HEK293 (cell line): ENCODE data around the gene LAD1.
A peak's percentile ranks its signal among the peaks of the same experiment; 100 is the strongest.

Experiments used
- CTCF ChIA-PET: fragments of 350-600 bp; formaldehyde crosslinking; extraction: SDS; loops from one replicate; lab custom pipeline; 2021; ENCODE audit warnings: antibody characterized with exemption; lab: Yijun Ruan, JAX
- POLR2A ChIA-PET: fragments of 300-600 bp; formaldehyde crosslinking; extraction: SDS; loops from one replicate; lab custom pipeline; 2020; ENCODE audit warnings: antibody characterized with exemption, inconsistent platforms; lab: Yijun Ruan, JAX
- H3K27ac ChIP-seq: fragments of 200-500 bp; sonication (Bioruptor generic); 2 replicates; pipeline ENCODE4 v1.5.1; 2014; ENCODE audit warnings: low read depth, low read length, control low read depth, inconsistent platforms; ENCODE audit errors: extremely low read depth
- H3K36me3 ChIP-seq, 2 experiments: fragments of 200-500 bp in 1 of 2; sonication (Bioruptor generic) in 1 of 2; 1 replicate in 1 of 2; 2 replicates in 1 of 2; pipeline ENCODE4 v1.5.1; 2014 to 2017; ENCODE audit warnings: inconsistent platforms in 2 of 2, low read length in 2 of 2; ENCODE audit not compliant: control insufficient read depth in 2 of 2, insufficient read depth in 1 of 2
- H3K4me1 ChIP-seq: fragments of 200-500 bp; sonication (Bioruptor generic); 2 replicates; pipeline ENCODE4 v1.5.1; 2014; ENCODE audit warnings: mild to moderate bottlenecking, low read length, inconsistent platforms; ENCODE audit not compliant: control insufficient read depth, insufficient read depth
- H3K4me3 ChIP-seq: 2 replicates; pipeline ENCODE4 v1.5.1; 2011; ENCODE audit warnings: low read depth, mild to moderate bottlenecking, control low read depth, low read length, moderate library complexity
- H3K9me3 ChIP-seq: fragments of 200-500 bp; sonication (Bioruptor generic); 2 replicates; pipeline ENCODE4 v1.5.1; 2014; ENCODE audit warnings: low read depth, low read length, inconsistent platforms; ENCODE audit not compliant: control insufficient read depth, insufficient read depth
- EGR2 ChIP-seq: fragments of 450-650 bp; formaldehyde crosslinking; IDR thresholded peaks from 2 replicates; pipeline ENCODE4 v1.5.1; 2016; ENCODE audit warnings: low read depth, missing biosample characterization, missing genetic modification characterization
- KLF1 ChIP-seq: fragments of 450-650 bp; formaldehyde crosslinking; IDR thresholded peaks from 2 replicates; pipeline ENCODE4 v1.5.1; 2016; ENCODE audit warnings: missing biosample characterization, missing genetic modification characterization
- KLF17 ChIP-seq: fragments of 450-650 bp; formaldehyde crosslinking; IDR thresholded peaks from 2 replicates; pipeline ENCODE4 v1.5.1; 2016; ENCODE audit warnings: missing biosample characterization, missing genetic modification characterization
- ZBTB20 ChIP-seq: fragments of 450-650 bp; formaldehyde crosslinking; IDR thresholded peaks from 2 replicates; pipeline ENCODE4 v1.5.1; 2016; ENCODE audit warnings: missing biosample characterization, missing genetic modification characterization
- ZBTB6 ChIP-seq: fragments of 450-650 bp; formaldehyde crosslinking; IDR thresholded peaks from 2 replicates; pipeline ENCODE4 v1.5.1; 2017; ENCODE audit warnings: missing biosample characterization, missing genetic modification characterization
- ZNF223 ChIP-seq: fragments of 450-650 bp; formaldehyde crosslinking; IDR thresholded peaks from 2 replicates; pipeline ENCODE4 v1.5.1; 2016; ENCODE audit warnings: missing biosample characterization, missing genetic modification characterization
- ZNF354C ChIP-seq: fragments of 450-650 bp; formaldehyde crosslinking; IDR thresholded peaks from 2 replicates; pipeline ENCODE4 v1.5.1; 2016; ENCODE audit warnings: missing biosample characterization, missing genetic modification characterization, low read depth, borderline replicate concordance
- ZNF394 ChIP-seq: fragments of 450-650 bp; formaldehyde crosslinking; IDR thresholded peaks from 2 replicates; pipeline ENCODE4 v1.5.1; 2016; ENCODE audit warnings: missing biosample characterization, missing genetic modification characterization, mild to moderate bottlenecking, moderate library complexity, borderline replicate concordance
- ZNF48 ChIP-seq: fragments of 450-650 bp; formaldehyde crosslinking; IDR thresholded peaks from 2 replicates; pipeline ENCODE4 v1.5.1; 2016; ENCODE audit warnings: missing biosample characterization, missing genetic modification characterization
- ZNF548 ChIP-seq: fragments of 450-650 bp; formaldehyde crosslinking; IDR thresholded peaks from 2 replicates; pipeline ENCODE4 v1.5.1; 2016; ENCODE audit warnings: missing biosample characterization, missing genetic modification characterization
- ZNF768 ChIP-seq: fragments of 450-650 bp; formaldehyde crosslinking; IDR thresholded peaks from 2 replicates; pipeline ENCODE4 v1.5.1; 2018; ENCODE audit warnings: missing biosample characterization, mild to moderate bottlenecking, missing genetic modification characterization
- ZSCAN23 ChIP-seq: fragments of 450-650 bp; formaldehyde crosslinking; IDR thresholded peaks from 2 replicates; pipeline ENCODE4 v1.5.1; 2016; ENCODE audit warnings: missing biosample characterization, missing genetic modification characterization
- TF ChIP-seq, protein P1 (sequence below): fragments of 450-650 bp; formaldehyde crosslinking; IDR thresholded peaks from 2 replicates; pipeline ENCODE4 v1.5.1; 2016; ENCODE audit warnings: missing biosample characterization, missing genetic modification characterization

Gene LAD1

GRCh38 chr1:201397675-201398074 lies 1.4 kb downstream of the LAD1 start:
- no peaks in the 10 kb centered on the region for H3K9me3 ChIP-seq
- CTCF ChIA-PET = interaction anchor here (1.6 to 1.8 kb wide), 2 partner anchors 11 to 13 kb away, joined by 7 to 8 read pairs; no protein-coding TSS in a partner anchor
- H3K27ac ChIP-seq = no peak overlapping the region
- no peaks in the 10 kb centered on the region for H3K36me3 ChIP-seq
- no peaks in the 10 kb centered on the region for H3K4me1 ChIP-seq
- no peak overlapping the region for H3K4me3 ChIP-seq
- POLR2A ChIA-PET = no interaction called here
- peak; percentile 20; the same call in 1 of the 2 replicates for TF ChIP-seq EGR2 (tag by site-specific recombination)
- no peak for TF ChIP-seq ZNF548 (tag by site-specific recombination)

GRCh38 chr1:201396861-201397464 lies 2.2 kb downstream of the LAD1 start:
- Histone ChIP-seq H3K27ac (no peak overlapping the region), H3K36me3 (no peaks in the 10 kb centered on the region), H3K9me3 (no peaks in the 10 kb centered on the region), H3K4me1 (no peaks in the 10 kb centered on the region), H3K4me3 (no peak overlapping the region)
- TF ChIP-seq KLF1 (peak; percentile 48; the same call in 1 of the 2 replicates), KLF17 (tag by site-specific recombination) (peak; percentile 92)
- TF ChIP-seq, protein P1, sequence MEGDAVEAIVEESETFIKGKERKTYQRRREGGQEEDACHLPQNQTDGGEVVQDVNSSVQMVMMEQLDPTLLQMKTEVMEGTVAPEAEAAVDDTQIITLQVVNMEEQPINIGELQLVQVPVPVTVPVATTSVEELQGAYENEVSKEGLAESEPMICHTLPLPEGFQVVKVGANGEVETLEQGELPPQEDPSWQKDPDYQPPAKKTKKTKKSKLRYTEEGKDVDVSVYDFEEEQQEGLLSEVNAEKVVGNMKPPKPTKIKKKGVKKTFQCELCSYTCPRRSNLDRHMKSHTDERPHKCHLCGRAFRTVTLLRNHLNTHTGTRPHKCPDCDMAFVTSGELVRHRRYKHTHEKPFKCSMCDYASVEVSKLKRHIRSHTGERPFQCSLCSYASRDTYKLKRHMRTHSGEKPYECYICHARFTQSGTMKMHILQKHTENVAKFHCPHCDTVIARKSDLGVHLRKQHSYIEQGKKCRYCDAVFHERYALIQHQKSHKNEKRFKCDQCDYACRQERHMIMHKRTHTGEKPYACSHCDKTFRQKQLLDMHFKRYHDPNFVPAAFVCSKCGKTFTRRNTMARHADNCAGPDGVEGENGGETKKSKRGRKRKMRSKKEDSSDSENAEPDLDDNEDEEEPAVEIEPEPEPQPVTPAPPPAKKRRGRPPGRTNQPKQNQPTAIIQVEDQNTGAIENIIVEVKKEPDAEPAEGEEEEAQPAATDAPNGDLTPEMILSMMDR = no peak
- CTCF ChIA-PET = interaction anchor here (1.2 to 2.4 kb wide), 4 partner anchors 12 to 36 kb away, joined by 5 to 13 read pairs (median 8); no protein-coding TSS in a partner anchor
- POLR2A ChIA-PET = no interaction called here

- no peaks in the 10 kb centered on the region for H3K9me3 ChIP-seq
- no peak overlapping the region for H3K27ac ChIP-seq
- no peaks in the 10 kb centered on the region for H3K4me1 ChIP-seq
- no peaks in the 10 kb centered on the region for H3K36me3 ChIP-seq
- CTCF ChIA-PET = interaction anchor here (1.2 to 2.8 kb wide), 3 partner anchors 11 to 35 kb away, joined by 5 to 29 read pairs (median 13); no protein-coding TSS in a partner anchor
- POLR2A ChIA-PET = no interaction called here
- TF ChIP-seq ZNF354C (tag by site-specific recombination) = no peak
- TF ChIP-seq ZNF48 (tag by site-specific recombination) = no peak
- TF ChIP-seq ZSCAN23 (tag by site-specific recombination) = no peak
- no peak for TF ChIP-seq ZNF768 (tag by site-specific recombination)
- no peak for TF ChIP-seq ZNF394
- H3K4me3 ChIP-seq = no peak overlapping the region
Measured at GRCh38 chr1:201395936-201396335, 3.2 kb downstream of the LAD1 start.

DNA sequence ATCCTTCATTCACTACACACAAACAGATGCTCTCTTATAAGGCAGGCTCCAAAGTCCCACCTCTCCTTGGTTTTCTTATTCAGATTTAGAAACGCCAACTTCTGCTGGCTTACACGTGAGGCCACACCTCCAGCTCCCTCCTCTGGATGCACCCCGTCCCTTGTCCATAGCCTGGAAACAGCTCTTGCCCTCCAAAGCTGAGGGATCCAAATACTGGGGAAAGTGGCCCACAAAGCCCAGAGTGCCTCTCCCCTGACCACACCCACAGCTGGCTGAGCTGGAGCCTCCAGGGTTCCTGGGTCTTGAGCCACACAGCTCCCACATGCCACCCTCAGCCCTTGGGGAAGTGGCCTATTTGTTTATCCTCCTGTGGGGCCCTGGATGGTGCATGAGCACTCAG lies 4.5 kb downstream of the LAD1 start:
- ChIA-PET POLR2A (interaction anchor here (1.3 kb wide), 1 partner anchor 11 kb away, joined by 4 read pairs; no protein-coding TSS in a partner anchor), CTCF (interaction anchor here (0.7 to 2.8 kb wide), 5 partner anchors 10 to 141 kb away, joined by 3 to 29 read pairs (median 4); no protein-coding TSS in a partner anchor)
- no peaks in the 10 kb centered on the region for H3K36me3 ChIP-seq

DNA sequence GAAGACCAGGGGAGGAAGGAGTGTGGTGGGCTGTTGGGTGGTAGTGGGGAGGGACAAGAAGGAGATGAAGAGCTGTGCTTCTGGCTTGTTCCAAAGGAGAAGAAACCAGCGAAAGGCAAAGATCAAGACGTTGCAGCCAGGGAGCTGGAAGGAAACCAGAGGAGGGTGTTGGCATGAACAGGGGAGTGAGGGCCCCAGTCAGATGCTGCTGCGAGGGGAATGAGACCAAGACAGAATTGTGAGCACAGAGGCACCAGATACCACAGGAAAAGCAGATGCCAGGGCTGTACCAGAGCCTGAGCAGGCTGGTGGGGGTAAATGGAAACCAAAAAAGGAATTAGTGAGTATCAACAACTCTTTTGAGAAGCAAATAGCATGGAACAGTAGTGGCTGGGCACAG lies 6.0 kb downstream of the LAD1 start:
- POLR2A ChIA-PET = interaction anchor here (0.5 kb wide), 1 partner anchor 215 kb away, joined by 3 read pairs; no protein-coding TSS in a partner anchor
- peak; percentile 43; the same call in 1 of the 2 replicates for TF ChIP-seq ZBTB20
- TF ChIP-seq ZBTB6 (tag by site-specific recombination) = no peak
- no peaks in the 10 kb centered on the region for H3K9me3 ChIP-seq
- CTCF ChIA-PET = interaction anchor here (0.6 to 0.7 kb wide), 4 partner anchors 15 to 217 kb away, joined by 3 to 4 read pairs (median 3); no protein-coding TSS in a partner anchor
- H3K4me3 ChIP-seq = no peak overlapping the region
- no peaks in the 10 kb centered on the region for H3K36me3 ChIP-seq
- H3K4me1 ChIP-seq = no peaks in the 10 kb centered on the region
- H3K27ac ChIP-seq = no peak overlapping the region

More for the DNA sequence above, 4.5 kb downstream of the LAD1 start:
- no peak for TF ChIP-seq ZNF223
- no peaks in the 10 kb centered on the region for H3K9me3 ChIP-seq
- H3K4me3 ChIP-seq = no peak overlapping the region
- H3K4me1 ChIP-seq = no peaks in the 10 kb centered on the region
- no peak overlapping the region for H3K27ac ChIP-seq
